HCT116 (cell line): ENCODE results near the gene EML3. TPM values are rescaled to one million over a fixed set of nuclear protein-coding genes. Genes with fewer than 3 reads are reported as not detected.

Experiments
- ATAC-seq: fragments of 200-7000 bp; cut with Tn5 transposase; 2 replicates; pipeline ENCODE4 v1.9.1; 2020; ENCODE audit warnings: mild to moderate bottlenecking, moderate library complexity
- BruUV-seq: library from RNA; stranded (reverse); fragments of 400-500 nt; replicated peaks from 2 replicates; lab custom pipeline; 2021; lab: Mats Ljungman, UMichigan
- CTCF ChIA-PET: fragments of 300-600 bp; sonication (Branson Sonifier 250); formaldehyde crosslinking; loops from one replicate; lab custom pipeline; 2021; ENCODE audit warnings: antibody characterized with exemption; lab: Charles Lee
- POLR2A ChIA-PET: fragments of 300-600, 350-600 bp; sonication (Branson Sonifier 250); formaldehyde crosslinking; loops from one replicate; lab custom pipeline; 2021; ENCODE audit warnings: antibody characterized with exemption; lab: Charles Lee
- RAD21 ChIA-PET, 2 experiments: fragments of 300-600 bp; sonication (Branson Sonifier 250); formaldehyde crosslinking; loops; one replicate each; lab custom pipeline; 2023; ENCODE audit warnings: low total read pairs in 2 of 2; ENCODE audit not compliant: uncharacterized antibody in 2 of 2, unreplicated experiment in 2 of 2, low non-redundant PET in 1 of 2; lab: Charles Lee
- DNase-seq: peaks from one replicate; pipeline ENCODE4 v3.0.0-alpha.2; 2010; ENCODE audit warnings: low read depth, low spot score
- H2AFZ ChIP-seq: fragments of 200-600 bp; shearing (Covaris generic), sonication (generic); 2 replicates; pipeline ENCODE4 v1.6.1; 2017; ENCODE audit warnings: low read depth, mixed run types, mixed read lengths, antibody characterized with exemption, low read length; ENCODE audit not compliant: poor library complexity, severe bottlenecking
- H3K27ac ChIP-seq: 2 replicates; pipeline ENCODE4 v1.5.1; 2012; ENCODE audit warnings: low read depth, low read length
- H3K27me3 ChIP-seq: fragments of 200-600 bp; sonication (generic); 2 replicates; pipeline ENCODE4 v1.6.1; 2016; ENCODE audit warnings: mixed run types, low read length, mixed read lengths; ENCODE audit not compliant: insufficient read depth
- H3K36me3 ChIP-seq, 2 experiments: fragments of 200-500 bp in 1 of 2; fragments of 200-600 bp in 1 of 2; sonication (Bioruptor generic) in 1 of 2; sonication (generic) in 1 of 2; 2 replicates each; pipeline versions ENCODE4 v1.5.1 to v1.6.1; 2014 to 2016; ENCODE audit warnings: low read length in 2 of 2, inconsistent platforms in 1 of 2, mixed read lengths in 1 of 2, mixed run types in 1 of 2; ENCODE audit not compliant: insufficient read depth in 2 of 2, control insufficient read depth in 1 of 2
- H3K4me1 ChIP-seq, 2 experiments: fragments of 200-600 bp in 1 of 2; sonication (generic) in 1 of 2; 2 replicates each; pipeline versions ENCODE4 v1.5.1 to v1.6.1; 2012 to 2017; ENCODE audit warnings: low read length in 2 of 2, inconsistent platforms in 1 of 2, mild to moderate bottlenecking in 1 of 2, mixed read lengths in 1 of 2, mixed run types in 1 of 2, moderate library complexity in 1 of 2; ENCODE audit not compliant: insufficient read depth in 2 of 2, control insufficient read depth in 1 of 2
- H3K4me2 ChIP-seq: fragments of 200-600 bp; sonication (generic); 2 replicates; pipeline ENCODE4 v1.6.1; 2017; ENCODE audit warnings: mixed run types, low read length, mixed read lengths
- H3K4me3 ChIP-seq, 2 experiments: fragments of 200-600 bp in 1 of 2; sonication (generic) in 1 of 2; replicated peaks in 1 of 2; 2 replicates each; pipeline ENCODE4 v1.5.1; 2011 to 2016; ENCODE audit warnings: low read length in 2 of 2, control low read depth in 1 of 2, low read depth in 1 of 2, mild to moderate bottlenecking in 1 of 2, mixed read lengths in 1 of 2, mixed run types in 1 of 2
- H3K79me2 ChIP-seq: fragments of 200-600 bp; sonication (generic); 2 replicates; pipeline ENCODE4 v1.6.1; 2017; ENCODE audit warnings: mild to moderate bottlenecking, mixed run types, low read length, moderate library complexity, mixed read lengths; ENCODE audit not compliant: insufficient read depth
- H3K9ac ChIP-seq: fragments of 200-600 bp; sonication (generic); 2 replicates; pipeline ENCODE4 v1.6.1; 2016; ENCODE audit warnings: low read length, mixed read lengths
- H3K9me2 ChIP-seq: fragments of 200-600 bp; sonication (generic), shearing (Covaris generic); 2 replicates; pipeline ENCODE4 v1.6.1; 2017; ENCODE audit warnings: mixed run types, mild to moderate bottlenecking, moderate library complexity; ENCODE audit not compliant: insufficient read depth
- H3K9me3 ChIP-seq, 2 experiments: fragments of 200-500 bp in 1 of 2; fragments of 200-600 bp in 1 of 2; sonication (Bioruptor generic) in 1 of 2; sonication (generic) in 1 of 2; 2 replicates each; pipeline ENCODE4 v1.6.1; 2014 to 2017; ENCODE audit warnings: low read length in 2 of 2, mixed read lengths in 2 of 2, inconsistent platforms in 1 of 2, low read depth in 1 of 2, mild to moderate bottlenecking in 1 of 2, mixed run types in 1 of 2, moderate library complexity in 1 of 2; ENCODE audit not compliant: control insufficient read depth in 1 of 2, insufficient read depth in 1 of 2
- H4K20me1 ChIP-seq: fragments of 200-600 bp; sonication (generic), shearing (Covaris generic); 2 replicates; pipeline ENCODE4 v1.6.1; 2017; ENCODE audit warnings: mixed run types, mild to moderate bottlenecking, moderate library complexity; ENCODE audit not compliant: insufficient read depth
- CBX3 ChIP-seq: IDR thresholded peaks from 2 replicates; pipeline ENCODE4 v1.6.1; 2012; ENCODE audit warnings: low read depth
- EGR1 ChIP-seq: IDR thresholded peaks from 2 replicates; pipeline ENCODE4 v1.6.1; 2012; ENCODE audit warnings: low read depth
- ELF1 ChIP-seq: IDR thresholded peaks from 2 replicates; pipeline ENCODE4 v1.6.1; 2012; ENCODE audit warnings: low read depth, borderline replicate concordance
- EZH2 ChIP-seq: fragments of 200-600 bp; sonication (generic); IDR thresholded peaks from 2 replicates; pipeline ENCODE4 v1.6.1; 2017; ENCODE audit warnings: antibody characterized with exemption, mixed run types
- FOSL1 ChIP-seq: IDR thresholded peaks from 2 replicates; pipeline ENCODE4 v1.6.1; 2012; ENCODE audit warnings: low read depth
- JUND ChIP-seq: IDR thresholded peaks from 2 replicates; pipeline ENCODE4 v1.6.1; 2012
- POLR2A ChIP-seq: IDR thresholded peaks from 2 replicates; pipeline ENCODE4 v1.7.0; 2011; ENCODE audit warnings: borderline replicate concordance; ENCODE audit not compliant: insufficient read depth, insufficient read length; ENCODE audit errors: extremely low read depth
- POLR2AphosphoS5 ChIP-seq: IDR thresholded peaks from 2 replicates; pipeline ENCODE4 v1.6.1; 2011; ENCODE audit warnings: mild to moderate bottlenecking, low read depth, low read length, moderate library complexity
- RAD21 ChIP-seq: IDR thresholded peaks from 2 replicates; pipeline ENCODE4 v1.6.1; 2012; ENCODE audit warnings: low read depth, mild to moderate bottlenecking
- SP1 ChIP-seq: IDR thresholded peaks from 2 replicates; pipeline ENCODE4 v1.6.1; 2012; ENCODE audit warnings: low read depth
- SRF ChIP-seq: IDR thresholded peaks from 2 replicates; pipeline ENCODE4 v1.6.1; 2012; ENCODE audit warnings: low read depth
- TCF7L2 ChIP-seq: IDR thresholded peaks from 2 replicates; pipeline ENCODE4 v1.7.0; 2011; ENCODE audit warnings: borderline replicate concordance, inconsistent platforms; ENCODE audit not compliant: insufficient read depth, insufficient read length; ENCODE audit errors: extremely low read depth
- ZNF274 ChIP-seq: fragments of 200-500 bp; sonication (Bioruptor generic); IDR thresholded peaks from 2 replicates; pipeline ENCODE4 v1.6.1; 2014; ENCODE audit warnings: mild to moderate bottlenecking, low read depth, low read length, inconsistent platforms
- intact Hi-C: fragments of 100-400 bp; cut with micrococcal nuclease; formaldehyde crosslinking; loops from 2 replicates; pipeline ENCODE4 v1.10.0; 2022
- total RNA-seq: library from RNA; stranded (reverse); gene quantifications from one replicate; pipeline ENCODE4 v1.2.1, GENCODE V29; 2021; ENCODE audit not compliant: unreplicated experiment
- TF ChIP-seq, protein P1 (sequence below): IDR thresholded peaks from 2 replicates; pipeline ENCODE4 v1.6.1; 2012; ENCODE audit warnings: low read depth
- TF ChIP-seq, protein P2 (sequence below): IDR thresholded peaks from 2 replicates; pipeline ENCODE4 v1.6.1; 2011; ENCODE audit warnings: mild to moderate bottlenecking, low read length, moderate library complexity; ENCODE audit not compliant: insufficient replicate concordance; ENCODE audit errors: extremely low read depth

EML3 gene
- total RNA-seq, 1 experiment from 2014 or later: 124 TPM

- Histone ChIP-seq H4K20me1 (no peaks in the 10 kb centered on the region; the same call in 1 of the 2 replicates), H3K27ac (peak overlapping the region; percentile 18; the same call in 1 of the 2 replicates), H3K36me3 (peaks cover 29 to 45% of the 10 kb centered on the region in 2 experiments), H3K79me2 (peaks cover 29% of the 10 kb centered on the region), H3K4me3 (no peak overlapping the region), H3K4me2 (no peak overlapping the region), H3K9ac (no peak overlapping the region), H3K9me3 (no peaks in the 10 kb centered on the region), H3K4me1 (peaks cover 8 to 26% of the 10 kb centered on the region in 2 experiments), H2AFZ (no peak overlapping the region), H3K9me2 (no peaks in the 10 kb centered on the region), H3K27me3 (no peaks in the 10 kb centered on the region)
- intact Hi-C loops: no loop called here
- CTCF ChIA-PET: interaction anchor here (1.6 kb wide), 1 partner anchor 16 kb away, joined by 3 read pairs; no protein-coding TSS in a partner anchor
- RAD21 ChIA-PET: no interaction called here
- POLR2A ChIA-PET: no interaction called here
- no peak for TF ChIP-seq SRF
- TF ChIP-seq EZH2: no peak
- TF ChIP-seq SP1: no peak
- no peak for TF ChIP-seq CBX3
- TF ChIP-seq POLR2A: no peak
- TF ChIP-seq, protein P1, sequence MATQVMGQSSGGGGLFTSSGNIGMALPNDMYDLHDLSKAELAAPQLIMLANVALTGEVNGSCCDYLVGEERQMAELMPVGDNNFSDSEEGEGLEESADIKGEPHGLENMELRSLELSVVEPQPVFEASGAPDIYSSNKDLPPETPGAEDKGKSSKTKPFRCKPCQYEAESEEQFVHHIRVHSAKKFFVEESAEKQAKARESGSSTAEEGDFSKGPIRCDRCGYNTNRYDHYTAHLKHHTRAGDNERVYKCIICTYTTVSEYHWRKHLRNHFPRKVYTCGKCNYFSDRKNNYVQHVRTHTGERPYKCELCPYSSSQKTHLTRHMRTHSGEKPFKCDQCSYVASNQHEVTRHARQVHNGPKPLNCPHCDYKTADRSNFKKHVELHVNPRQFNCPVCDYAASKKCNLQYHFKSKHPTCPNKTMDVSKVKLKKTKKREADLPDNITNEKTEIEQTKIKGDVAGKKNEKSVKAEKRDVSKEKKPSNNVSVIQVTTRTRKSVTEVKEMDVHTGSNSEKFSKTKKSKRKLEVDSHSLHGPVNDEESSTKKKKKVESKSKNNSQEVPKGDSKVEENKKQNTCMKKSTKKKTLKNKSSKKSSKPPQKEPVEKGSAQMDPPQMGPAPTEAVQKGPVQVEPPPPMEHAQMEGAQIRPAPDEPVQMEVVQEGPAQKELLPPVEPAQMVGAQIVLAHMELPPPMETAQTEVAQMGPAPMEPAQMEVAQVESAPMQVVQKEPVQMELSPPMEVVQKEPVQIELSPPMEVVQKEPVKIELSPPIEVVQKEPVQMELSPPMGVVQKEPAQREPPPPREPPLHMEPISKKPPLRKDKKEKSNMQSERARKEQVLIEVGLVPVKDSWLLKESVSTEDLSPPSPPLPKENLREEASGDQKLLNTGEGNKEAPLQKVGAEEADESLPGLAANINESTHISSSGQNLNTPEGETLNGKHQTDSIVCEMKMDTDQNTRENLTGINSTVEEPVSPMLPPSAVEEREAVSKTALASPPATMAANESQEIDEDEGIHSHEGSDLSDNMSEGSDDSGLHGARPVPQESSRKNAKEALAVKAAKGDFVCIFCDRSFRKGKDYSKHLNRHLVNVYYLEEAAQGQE: no peak
- TF ChIP-seq EGR1: no peak
- TF ChIP-seq TCF7L2: no peak
- TF ChIP-seq ZNF274: no peak
- no peak for TF ChIP-seq JUND
- TF ChIP-seq POLR2AphosphoS5: no peak
- TF ChIP-seq RAD21: no peak
- TF ChIP-seq ELF1: no peak
- no peak for TF ChIP-seq FOSL1
- TF ChIP-seq, protein P2, sequence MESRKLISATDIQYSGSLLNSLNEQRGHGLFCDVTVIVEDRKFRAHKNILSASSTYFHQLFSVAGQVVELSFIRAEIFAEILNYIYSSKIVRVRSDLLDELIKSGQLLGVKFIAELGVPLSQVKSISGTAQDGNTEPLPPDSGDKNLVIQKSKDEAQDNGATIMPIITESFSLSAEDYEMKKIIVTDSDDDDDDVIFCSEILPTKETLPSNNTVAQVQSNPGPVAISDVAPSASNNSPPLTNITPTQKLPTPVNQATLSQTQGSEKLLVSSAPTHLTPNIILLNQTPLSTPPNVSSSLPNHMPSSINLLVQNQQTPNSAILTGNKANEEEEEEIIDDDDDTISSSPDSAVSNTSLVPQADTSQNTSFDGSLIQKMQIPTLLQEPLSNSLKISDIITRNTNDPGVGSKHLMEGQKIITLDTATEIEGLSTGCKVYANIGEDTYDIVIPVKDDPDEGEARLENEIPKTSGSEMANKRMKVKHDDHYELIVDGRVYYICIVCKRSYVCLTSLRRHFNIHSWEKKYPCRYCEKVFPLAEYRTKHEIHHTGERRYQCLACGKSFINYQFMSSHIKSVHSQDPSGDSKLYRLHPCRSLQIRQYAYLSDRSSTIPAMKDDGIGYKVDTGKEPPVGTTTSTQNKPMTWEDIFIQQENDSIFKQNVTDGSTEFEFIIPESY: no peak
- BruUV-seq: no TSS peak
- DNase-seq (no peak), ATAC-seq (no peak)
These were observed 36.7 kb downstream of the EML3 start for GRCh38 chr11:62575837-62576236.
